DND-41 (cell line): ENCODE data around the gene TRAPPC6A.

Experiments
- EZH2 ChIP-seq: IDR thresholded peaks from 3 replicates; pipeline ENCODE4 v1.6.1; 2012; ENCODE audit warnings: borderline replicate concordance, low read depth, mild to moderate bottlenecking, moderate library complexity, low read length, inconsistent platforms; ENCODE audit not compliant: severe bottlenecking
- TF ChIP-seq, protein P1 (sequence below): IDR thresholded peaks from 2 replicates; pipeline ENCODE4 v1.5.1; 2012; ENCODE audit warnings: borderline replicate concordance, low read length, moderate library complexity, mild to moderate bottlenecking; ENCODE audit not compliant: poor library complexity, severe bottlenecking; ENCODE audit errors: extremely low read depth

- TF ChIP-seq, protein P1, sequence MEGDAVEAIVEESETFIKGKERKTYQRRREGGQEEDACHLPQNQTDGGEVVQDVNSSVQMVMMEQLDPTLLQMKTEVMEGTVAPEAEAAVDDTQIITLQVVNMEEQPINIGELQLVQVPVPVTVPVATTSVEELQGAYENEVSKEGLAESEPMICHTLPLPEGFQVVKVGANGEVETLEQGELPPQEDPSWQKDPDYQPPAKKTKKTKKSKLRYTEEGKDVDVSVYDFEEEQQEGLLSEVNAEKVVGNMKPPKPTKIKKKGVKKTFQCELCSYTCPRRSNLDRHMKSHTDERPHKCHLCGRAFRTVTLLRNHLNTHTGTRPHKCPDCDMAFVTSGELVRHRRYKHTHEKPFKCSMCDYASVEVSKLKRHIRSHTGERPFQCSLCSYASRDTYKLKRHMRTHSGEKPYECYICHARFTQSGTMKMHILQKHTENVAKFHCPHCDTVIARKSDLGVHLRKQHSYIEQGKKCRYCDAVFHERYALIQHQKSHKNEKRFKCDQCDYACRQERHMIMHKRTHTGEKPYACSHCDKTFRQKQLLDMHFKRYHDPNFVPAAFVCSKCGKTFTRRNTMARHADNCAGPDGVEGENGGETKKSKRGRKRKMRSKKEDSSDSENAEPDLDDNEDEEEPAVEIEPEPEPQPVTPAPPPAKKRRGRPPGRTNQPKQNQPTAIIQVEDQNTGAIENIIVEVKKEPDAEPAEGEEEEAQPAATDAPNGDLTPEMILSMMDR, result no peak
- TF ChIP-seq EZH2, result no peak
These were observed 36.7 kb downstream of the TRAPPC6A start for GRCh38 chr19:45141203-45141900.
